GM23338 (cell line): Measurements from ENCODE around the gene PCGF3. TPM values are rescaled to one million over a fixed set of nuclear protein-coding genes. Genes with fewer than 3 reads are reported as not detected.
"Not testable (repeated sequence)": the region's sequence is repeated elsewhere in the genome, so short reads cannot be mapped to it uniquely, and the experiment has no call there.

Experiments
- ATAC-seq: fragments of 200-7000 bp; cut with Tn5 transposase; 3 replicates; pipeline ENCODE4 v1.9.1; 2020
- DNase-seq: peaks from one replicate; pipeline ENCODE4 v3.0.0-alpha.2; 2015; ENCODE audit warnings: low spot score
- H2AFZ ChIP-seq: fragments of 200-600 bp; sonication (generic); 2 replicates; pipeline ENCODE4 v1.8.0; 2016; ENCODE audit warnings: antibody characterized with exemption, mild to moderate bottlenecking, moderate library complexity
- H3F3A ChIP-seq: fragments of 200-600 bp; sonication (generic); replicated peaks from 2 replicates; pipeline ENCODE4 v1.8.0; 2017; ENCODE audit warnings: antibody characterized with exemption, mixed run types, low read depth
- H3K27ac ChIP-seq: fragments of 200-600 bp; sonication (generic); 2 replicates; pipeline ENCODE4 v1.6.1; 2016; ENCODE audit warnings: low read depth
- H3K27me3 ChIP-seq: fragments of 200-600 bp; sonication (generic); 2 replicates; pipeline ENCODE4 v1.8.0; 2016; ENCODE audit warnings: mild to moderate bottlenecking, mixed run types, moderate library complexity; ENCODE audit not compliant: insufficient read depth
- H3K36me3 ChIP-seq: fragments of 200-600 bp; sonication (generic); 2 replicates; pipeline ENCODE4 v1.8.0; 2016; ENCODE audit warnings: mild to moderate bottlenecking; ENCODE audit not compliant: insufficient read depth
- H3K4me1 ChIP-seq: fragments of 200-600 bp; sonication (generic); 2 replicates; pipeline ENCODE4 v1.8.0; 2016; ENCODE audit warnings: mild to moderate bottlenecking, moderate library complexity; ENCODE audit not compliant: insufficient read depth
- H3K4me2 ChIP-seq: fragments of 200-600 bp; sonication (generic); 2 replicates; pipeline ENCODE4 v1.7.1; 2017; ENCODE audit warnings: mixed run types
- H3K4me3 ChIP-seq: fragments of 200-600 bp; sonication (generic); 2 replicates; pipeline ENCODE4 v1.6.1; 2016; ENCODE audit warnings: mixed run types
- H3K79me2 ChIP-seq: fragments of 200-600 bp; sonication (generic); replicated peaks from 2 replicates; pipeline ENCODE4 v1.8.0; 2017; ENCODE audit warnings: mild to moderate bottlenecking; ENCODE audit not compliant: insufficient read depth
- H3K9me2 ChIP-seq: fragments of 200-600 bp; sonication (generic); 2 replicates; pipeline ENCODE4 v1.8.0; 2017; ENCODE audit not compliant: insufficient read depth
- H4K20me1 ChIP-seq: fragments of 200-600 bp; sonication (generic); replicated peaks from 2 replicates; pipeline ENCODE4 v1.8.0; 2017; ENCODE audit warnings: mild to moderate bottlenecking; ENCODE audit not compliant: insufficient read depth
- H3K27ac Mint-ChIP-seq: 2 replicates; pipeline ENCODE4 v1.8.0; 2020; ENCODE audit warnings: inconsistent platforms, mild to moderate bottlenecking, moderate library complexity, mixed read lengths
- H3K27me3 Mint-ChIP-seq: 3 replicates; pipeline ENCODE4 v1.8.0; 2022; ENCODE audit warnings: low read depth, mild to moderate bottlenecking, moderate library complexity, mixed read lengths, inconsistent platforms; ENCODE audit not compliant: insufficient read depth, poor library complexity
- H3K36me3 Mint-ChIP-seq: 3 replicates; pipeline ENCODE4 v1.8.0; 2021; ENCODE audit warnings: low read depth, mild to moderate bottlenecking, inconsistent platforms, moderate library complexity, mixed read lengths
- H3K4me1 Mint-ChIP-seq: 3 replicates; pipeline ENCODE4 v1.8.0; 2020; ENCODE audit warnings: mild to moderate bottlenecking, inconsistent platforms, mixed read lengths
- H3K4me3 Mint-ChIP-seq: 3 replicates; pipeline ENCODE4 v1.8.0; 2021; ENCODE audit warnings: moderate library complexity, mild to moderate bottlenecking, inconsistent platforms, mixed read lengths
- H3K9me3 Mint-ChIP-seq: 3 replicates; pipeline ENCODE4 v1.8.0; 2020; ENCODE audit warnings: moderate library complexity, mild to moderate bottlenecking, inconsistent platforms, mixed read lengths
- ETS1 ChIP-seq: IDR thresholded peaks from 2 replicates; pipeline ENCODE4 v1.6.1; 2016; ENCODE audit warnings: antibody characterized with exemption
- EZH2 ChIP-seq: fragments of 200-600 bp; sonication (generic); IDR thresholded peaks from one replicate; pipeline ENCODE4 v1.8.0; 2017; ENCODE audit warnings: antibody characterized with exemption, mild to moderate bottlenecking, low read depth; ENCODE audit not compliant: unreplicated experiment
- EZH2phosphoT487 ChIP-seq: fragments of 200-600 bp; sonication (generic); IDR thresholded peaks from one replicate; pipeline ENCODE4 v1.8.1; 2018; ENCODE audit warnings: antibody characterized with exemption; ENCODE audit not compliant: unreplicated experiment
- JUNB ChIP-seq: IDR thresholded peaks from one replicate; pipeline ENCODE4 v1.6.1; 2016; ENCODE audit warnings: antibody characterized with exemption; ENCODE audit not compliant: unreplicated experiment
- NANOG ChIP-seq: IDR thresholded peaks from 2 replicates; pipeline ENCODE4 v1.6.1; 2016; ENCODE audit warnings: antibody characterized with exemption, borderline replicate concordance
- REST ChIP-seq: IDR thresholded peaks from one replicate; pipeline ENCODE4 v1.6.1; 2018; ENCODE audit warnings: antibody characterized with exemption; ENCODE audit not compliant: unreplicated experiment
- ZNF114 ChIP-seq: fragments of 250-450 bp; sonication (Bioruptor Pico); IDR thresholded peaks from 2 replicates; pipeline ENCODE4 v1.5.0; 2020; ENCODE audit warnings: mild to moderate bottlenecking, moderate library complexity
- ZNF331 ChIP-seq: fragments of 250-450 bp; sonication (Bioruptor Pico); IDR thresholded peaks from 2 replicates; pipeline ENCODE4 v1.5.0; 2020; ENCODE audit warnings: low read depth, mild to moderate bottlenecking, moderate library complexity
- polyA plus RNA-seq: library from polyadenylated mRNA; unstranded; fragments of >200 nt; fragmentation: Nextera tagmentation; extraction: Ambion mirVana; gene quantifications from 2 replicates; pipeline ENCODE4 v1.2.1, GENCODE V29; 2016
- total RNA-seq: library from RNA; depleted of rRNA; stranded (reverse); fragments of >200 nt; shearing (Covaris generic); gene quantifications from 2 replicates; pipeline ENCODE4 v1.2.3, GENCODE V29; 2014

Gene PCGF3
- total and polyA plus RNA-seq, 2 experiments from 2014 or later, result 33.1 to 49.0 TPM

- not testable (repeated sequence) for H2AFZ ChIP-seq, H3F3A ChIP-seq, H3K4me3 ChIP-seq, H3K4me1 ChIP-seq, H3K79me2 ChIP-seq, H3K36me3 Mint-ChIP-seq, H3K9me2 ChIP-seq, H4K20me1 ChIP-seq, H3K4me2 ChIP-seq, ATAC-seq, H3K27ac ChIP-seq, H3K4me1 Mint-ChIP-seq, H3K36me3 ChIP-seq, H3K27ac Mint-ChIP-seq, DNase-seq, H3K4me3 Mint-ChIP-seq
- peaks cover 46% of the 10 kb centered on the region for H3K27me3 ChIP-seq
- Mint-ChIP-seq H3K9me3 (peaks cover 10% of the 10 kb centered on the region; the same call in 2 of the 3 replicates), H3K27me3 (peaks cover 27% of the 10 kb centered on the region)
These were observed 101.3 kb downstream of the PCGF3 start for GRCh38 chr4:806979-807378.

GRCh38 chr4:807792-808191 lies 102.2 kb downstream of the PCGF3 start:
- no peak overlapping the region for H3K4me3 Mint-ChIP-seq
- no peaks in the 10 kb centered on the region; the same call in 2 of the 3 replicates for H3K4me1 Mint-ChIP-seq
- ATAC-seq (no peak), DNase-seq (no peak)
- no peaks in the 10 kb centered on the region for H3K9me2 ChIP-seq
- no peaks in the 10 kb centered on the region for H3F3A ChIP-seq
- no peaks in the 10 kb centered on the region for H3K4me1 ChIP-seq
- H2AFZ ChIP-seq, result no peak overlapping the region
- TF ChIP-seq ETS1 (no peak), REST (no peak), ZNF114 (no peak), EZH2phosphoT487 (no peak), NANOG (no peak), EZH2 (no peak), ZNF331 (CRISPR knock-in tag) (no peak), JUNB (no peak)
- H4K20me1 ChIP-seq, result no peaks in the 10 kb centered on the region
- H3K36me3 ChIP-seq, result no peaks in the 10 kb centered on the region
- H3K27me3 Mint-ChIP-seq, result peaks cover 35% of the 10 kb centered on the region
- H3K36me3 Mint-ChIP-seq, result no peaks in the 10 kb centered on the region
- peaks cover 54% of the 10 kb centered on the region for H3K27me3 ChIP-seq
- H3K27ac Mint-ChIP-seq, result no peak overlapping the region
- H3K9me3 Mint-ChIP-seq, result peaks cover 10% of the 10 kb centered on the region; the same call in 2 of the 3 replicates
- H3K4me3 ChIP-seq, result no peak overlapping the region
- H3K4me2 ChIP-seq, result no peak overlapping the region
- no peak overlapping the region for H3K27ac ChIP-seq
- H3K79me2 ChIP-seq, result no peaks in the 10 kb centered on the region
